HuH-7.5 (cell line): ENCODE data around the gene EYA3.

Experiments used
- DNase-seq: peaks from one replicate; pipeline ENCODE4 v3.0.0; 2011; ENCODE audit warnings: low spot score

Gene EYA3

DNA sequence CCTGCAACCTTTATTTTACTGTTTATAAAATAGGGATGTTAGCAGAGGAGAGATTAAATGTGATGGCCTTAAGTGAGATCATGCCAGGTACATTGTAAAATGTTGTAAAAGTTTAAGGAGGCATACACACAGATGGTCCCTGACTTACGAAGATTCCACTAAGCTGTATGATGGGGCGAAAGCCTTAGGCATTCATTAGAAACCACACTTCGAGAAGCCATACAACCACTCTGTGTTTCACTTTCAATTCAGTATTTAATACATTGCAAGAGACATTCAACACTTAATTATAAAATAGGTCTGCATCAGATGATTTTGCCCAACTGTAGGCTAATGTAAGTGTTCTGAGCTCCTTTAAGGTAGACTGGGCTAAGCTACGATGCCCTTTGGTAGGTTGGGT is 149.9 kb downstream of the EYA3 start:
- no peak for DNase-seq

DNA sequence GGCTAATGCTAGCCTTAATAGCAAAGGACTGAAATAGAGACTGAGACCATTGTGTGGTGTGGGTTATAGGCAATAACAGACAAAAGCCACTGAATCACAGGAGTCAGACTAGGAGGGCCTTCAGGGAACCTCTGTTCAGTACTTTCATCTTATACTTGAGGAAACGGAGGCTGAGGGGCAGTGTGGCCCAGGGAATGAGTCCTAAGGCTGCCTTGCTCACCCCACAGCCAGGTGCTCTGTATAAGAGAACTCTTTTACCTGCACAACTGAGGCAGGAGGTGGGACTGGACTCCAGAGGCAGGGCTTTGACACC is 150.9 kb downstream of the EYA3 start:
- DNase-seq: no peak

DNA sequence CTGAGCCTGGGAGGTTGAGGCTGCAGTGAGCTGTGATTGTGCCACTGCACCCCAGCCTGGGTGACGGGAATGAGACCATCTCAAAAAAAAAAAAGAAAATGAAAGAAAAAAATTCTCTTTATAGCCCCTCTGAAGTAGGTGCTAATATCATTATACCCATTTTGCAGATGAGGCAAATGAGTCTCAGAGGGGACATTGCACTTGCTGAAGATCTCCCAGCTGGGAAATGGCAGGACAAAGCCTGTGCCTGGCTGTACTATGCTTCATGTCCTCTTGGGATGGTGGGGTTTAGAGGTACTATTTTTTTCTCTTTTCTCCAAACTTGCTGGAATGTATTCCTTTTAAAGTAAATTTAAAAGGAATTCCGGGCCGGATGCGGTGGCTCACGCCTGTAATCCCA is 152.0 kb downstream of the EYA3 start:
- DNase-seq: no peak

DNA sequence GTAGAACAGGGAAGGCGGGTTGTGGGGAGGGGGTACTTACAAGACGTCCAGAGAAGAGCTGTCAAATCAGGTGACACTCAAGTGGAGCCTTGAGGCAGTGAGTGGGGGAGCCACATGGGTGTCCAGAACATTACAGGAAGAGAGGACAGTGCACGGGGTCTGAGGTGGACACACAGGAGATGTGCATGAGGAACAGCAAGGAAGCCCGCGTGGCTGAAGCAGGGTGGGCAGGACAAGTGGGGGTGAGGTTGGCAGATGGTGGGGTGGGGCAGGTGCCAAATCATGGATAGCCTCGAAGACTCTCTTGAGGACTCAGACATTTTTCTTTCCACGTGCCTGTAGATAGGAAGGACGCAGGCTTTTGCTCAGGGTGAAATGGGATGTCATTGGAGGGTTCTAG is 152.7 kb downstream of the EYA3 start:
- DNase-seq: no peak

DNA sequence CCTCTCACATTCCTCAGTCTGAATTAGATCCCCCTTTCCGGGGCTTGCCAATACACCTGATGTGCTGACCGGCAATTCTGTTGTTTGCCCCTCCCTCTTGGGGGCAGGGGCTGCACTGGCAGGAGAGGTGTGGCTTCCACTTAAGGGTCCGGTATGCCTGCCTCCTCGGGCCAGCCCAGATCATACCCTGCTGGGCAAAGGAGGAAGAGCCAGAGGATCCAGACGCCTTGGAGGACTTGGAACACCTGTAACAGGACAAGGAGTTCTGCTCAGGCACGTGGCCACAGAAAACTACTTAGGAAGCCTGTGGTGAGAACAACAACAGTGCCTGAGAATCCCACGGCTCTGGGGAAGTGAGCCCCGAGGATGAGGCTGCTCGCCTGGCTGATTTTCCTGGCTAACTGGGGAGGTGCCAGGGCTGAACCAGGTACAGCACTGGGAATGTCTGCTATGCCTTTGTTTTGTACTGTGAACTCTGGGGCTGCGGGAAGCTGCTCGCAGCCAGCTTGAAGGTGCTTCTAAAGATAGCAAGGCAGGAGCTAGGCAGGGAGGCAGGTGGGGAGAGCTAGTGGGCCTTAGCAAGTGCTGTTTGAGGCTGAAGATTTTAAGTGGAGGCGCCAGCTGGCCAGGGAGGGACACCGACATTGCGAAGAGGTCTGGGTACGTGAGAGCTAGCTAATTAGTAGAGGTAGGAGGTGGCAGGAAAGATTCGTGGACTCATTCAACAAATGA is 153.4 kb downstream of the EYA3 start, which contains the start of gene SMPDL3B:
SMPDL3B (plus strand) TSS at position 183 of the 732 bp plus-strand sequence; CDS start at position 367, 184 bp downstream.
- peak; percentile 53 for DNase-seq

DNA sequence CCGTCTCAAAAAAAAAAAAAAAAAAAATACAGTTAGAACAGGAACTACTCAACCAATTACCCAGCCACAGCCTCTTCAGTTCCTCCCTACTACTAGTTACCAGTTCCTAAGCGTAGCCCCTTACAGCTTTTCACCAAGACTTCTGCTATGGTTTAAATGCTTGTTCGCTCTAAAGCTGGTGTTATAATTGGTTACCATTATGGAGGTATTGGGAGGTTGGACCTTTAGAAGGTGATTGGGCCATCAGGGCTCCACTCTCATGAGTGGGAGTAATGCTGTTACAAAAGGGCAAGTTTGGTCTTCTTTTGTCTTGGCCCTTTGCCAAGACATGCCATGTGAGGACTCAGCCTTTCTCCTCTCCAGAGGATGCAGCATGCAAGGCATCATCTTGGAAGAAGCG is 156.7 kb downstream of the EYA3 start:
- DNase-seq: no peak

DNA sequence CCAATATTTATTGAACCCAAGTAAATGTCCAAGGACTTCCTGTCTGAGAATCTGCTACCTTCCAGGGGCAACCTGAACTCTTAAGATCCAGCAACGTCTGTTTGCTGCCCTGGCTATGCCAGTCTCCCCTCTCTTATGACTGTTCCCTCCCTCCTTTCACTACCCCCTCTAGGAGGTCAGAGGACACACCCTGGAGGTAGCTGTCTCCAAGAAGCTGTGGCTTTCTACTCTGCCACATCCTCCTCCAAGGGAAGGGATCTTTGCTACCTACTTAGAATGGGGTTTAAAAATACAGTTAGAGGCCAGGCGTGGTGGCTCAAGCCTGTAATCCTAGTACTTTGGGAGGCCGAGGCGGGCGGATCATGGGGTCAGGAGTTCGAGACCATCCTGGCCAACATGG is 157.2 kb downstream of the EYA3 start:
- no peak for DNase-seq

DNA sequence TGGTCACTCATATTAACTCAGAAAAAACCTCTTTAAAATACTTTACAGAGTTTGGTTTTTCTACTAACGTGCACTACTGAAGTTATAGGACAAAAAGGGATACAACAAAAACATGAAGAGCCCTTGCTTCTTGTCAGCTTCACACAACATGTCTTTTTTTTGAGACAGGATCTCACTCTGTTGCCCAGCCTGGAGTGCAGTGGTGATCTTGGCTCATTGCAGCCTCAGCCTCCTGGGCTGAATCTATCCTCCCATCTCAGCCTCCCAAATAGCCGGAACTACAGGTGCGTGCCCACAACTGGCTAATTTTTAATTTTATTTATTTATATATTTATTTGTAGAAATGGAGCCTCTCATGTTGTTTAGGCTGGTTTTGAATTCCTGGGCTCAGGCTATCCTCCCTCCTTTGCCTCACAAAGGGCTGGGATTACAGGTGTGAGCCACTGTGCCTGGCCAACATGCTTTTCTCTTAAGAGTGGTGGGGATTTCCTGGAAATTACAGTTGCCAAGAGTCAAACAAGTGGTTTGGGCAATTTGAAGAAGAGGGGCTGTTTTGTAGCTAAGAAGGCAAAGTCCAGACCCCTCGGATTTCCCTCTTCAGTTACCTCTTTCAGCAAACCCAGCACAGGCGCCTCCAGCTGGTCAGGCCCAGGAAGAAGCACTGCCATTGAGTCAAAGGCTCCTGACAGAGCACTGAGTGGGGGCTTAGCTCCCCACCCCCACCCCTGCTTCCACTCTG is 160.0 kb downstream of the EYA3 start:
- DNase-seq: no peak

DNA sequence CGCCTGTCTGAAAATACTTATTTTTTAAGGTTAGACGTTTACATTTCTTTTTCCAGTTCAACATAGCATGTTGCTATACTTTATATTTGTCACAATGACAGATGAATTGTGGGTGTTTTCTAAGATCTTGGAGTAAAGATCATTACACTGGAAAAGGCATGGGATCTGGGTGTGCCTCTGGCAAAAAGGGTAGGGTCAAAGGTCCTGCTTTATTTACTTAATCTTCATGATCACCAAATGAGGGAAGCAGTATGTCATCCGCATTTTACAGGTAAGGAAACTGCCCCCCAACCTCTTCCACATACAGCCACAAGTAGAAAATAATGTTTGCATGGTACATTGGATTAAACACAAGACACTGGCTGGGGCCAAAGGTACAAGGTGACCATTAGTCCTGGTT is 166.1 kb downstream of the EYA3 start:
- no peak for DNase-seq
